Lower leg skin (tissue), 4 donors: ENCODE data around the gene USP48. TPM values are rescaled to one million over a fixed set of nuclear protein-coding genes. Genes with fewer than 3 reads are reported as not detected.

Source experiments
- DNase-seq, 2 donors: peaks; one replicate each; pipeline ENCODE4 v3.0.0-alpha.2; 2019; ENCODE audit warnings: low spot score in 2 of 2
- H3K4me3 ChIP-seq: fragments of 200-600 bp; sonication (generic); 2 replicates; pipeline ENCODE4 v1.5.1; 2017; ENCODE audit warnings: mild to moderate bottlenecking, low read depth; ENCODE audit not compliant: poor library complexity, severe bottlenecking
- POLR2A ChIP-seq, 2 donors: fragments of 450-650 bp; IDR thresholded peaks; one replicate each; pipeline ENCODE4 v1.6.1; 2016 to 2017; ENCODE audit warnings: antibody characterized with exemption in 2 of 2, mild to moderate bottlenecking in 1 of 2, moderate library complexity in 1 of 2
- WGBS, 2 donors: methylation state at CpG; one replicate each; pipeline ENCODE4 v1.1.5; 2018; 5-methylcytosine and 5-hydroxymethylcytosine counted together
- intact Hi-C: fragments of 100-400 bp; cut with DNase I; formaldehyde crosslinking; loops from one replicate; pipeline ENCODE4 v1.15.0; 2023; ENCODE audit warnings: low total_unique reads
- total RNA-seq, 4 donors: library from RNA; depleted of rRNA; stranded (reverse); fragments of >200 nt; gene quantifications; one replicate each; pipeline ENCODE4 v1.1.0, GENCODE V29; 2016
- TF ChIP-seq, protein P1 (sequence below), 3 donors: fragments of 450-650 bp; IDR thresholded peaks; one replicate each; pipeline ENCODE4 v1.5.1; 2016; ENCODE audit warnings: antibody characterized with exemption in 3 of 3, mild to moderate bottlenecking in 3 of 3, moderate library complexity in 2 of 3

The USP48 gene
- total RNA-seq, 4 donors from 2014 or later: 26.9 to 38.1 (median 31.5) TPM

DNA sequence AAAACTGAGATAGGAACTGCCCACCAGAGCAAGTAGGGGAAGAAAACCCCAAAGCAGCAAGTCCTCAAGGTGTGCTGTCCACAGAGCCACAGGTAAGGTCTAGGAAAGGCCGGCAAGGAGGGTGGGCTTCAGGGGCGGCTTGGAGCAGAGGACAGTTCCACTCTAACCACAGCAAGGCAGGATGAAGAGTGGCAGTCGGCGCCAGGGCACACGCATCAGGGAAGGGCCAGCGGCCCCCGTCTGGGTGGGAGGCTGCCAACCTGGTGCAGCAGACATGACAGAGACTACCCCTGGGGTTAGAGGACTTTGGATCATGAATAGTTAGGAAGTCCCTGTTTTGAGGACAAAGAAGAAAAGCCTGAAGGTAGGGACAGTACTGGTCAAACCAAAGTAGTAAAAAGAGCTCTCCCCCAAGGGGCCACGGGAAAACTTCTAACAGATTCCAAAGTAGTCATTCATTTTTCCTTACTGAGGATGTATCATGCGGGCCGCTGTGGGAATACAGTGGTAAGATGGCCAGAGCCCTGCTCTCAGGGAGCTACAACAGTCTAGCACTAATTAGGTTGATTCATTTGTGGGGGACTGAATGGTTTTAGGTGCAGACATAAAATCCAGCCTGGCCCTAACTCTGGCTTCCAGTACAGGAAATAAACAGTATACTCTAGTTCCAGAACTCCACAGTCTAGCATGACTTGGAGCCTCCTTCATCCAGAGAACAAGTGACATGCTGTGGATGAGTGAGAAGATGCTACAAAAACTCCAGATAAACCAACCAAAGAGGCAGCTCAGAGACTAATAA, 110.3 kb downstream of the USP48 start:
- WGBS, 2 donors: 68 to 71% methylated on average over 10 of the region's 10 CpGs
- DNase-seq: peak in 1 of 2 donors; percentile 66
- intact Hi-C loops: no loop called here
- H3K4me3 ChIP-seq: no peak overlapping the region
- TF ChIP-seq, protein P1, sequence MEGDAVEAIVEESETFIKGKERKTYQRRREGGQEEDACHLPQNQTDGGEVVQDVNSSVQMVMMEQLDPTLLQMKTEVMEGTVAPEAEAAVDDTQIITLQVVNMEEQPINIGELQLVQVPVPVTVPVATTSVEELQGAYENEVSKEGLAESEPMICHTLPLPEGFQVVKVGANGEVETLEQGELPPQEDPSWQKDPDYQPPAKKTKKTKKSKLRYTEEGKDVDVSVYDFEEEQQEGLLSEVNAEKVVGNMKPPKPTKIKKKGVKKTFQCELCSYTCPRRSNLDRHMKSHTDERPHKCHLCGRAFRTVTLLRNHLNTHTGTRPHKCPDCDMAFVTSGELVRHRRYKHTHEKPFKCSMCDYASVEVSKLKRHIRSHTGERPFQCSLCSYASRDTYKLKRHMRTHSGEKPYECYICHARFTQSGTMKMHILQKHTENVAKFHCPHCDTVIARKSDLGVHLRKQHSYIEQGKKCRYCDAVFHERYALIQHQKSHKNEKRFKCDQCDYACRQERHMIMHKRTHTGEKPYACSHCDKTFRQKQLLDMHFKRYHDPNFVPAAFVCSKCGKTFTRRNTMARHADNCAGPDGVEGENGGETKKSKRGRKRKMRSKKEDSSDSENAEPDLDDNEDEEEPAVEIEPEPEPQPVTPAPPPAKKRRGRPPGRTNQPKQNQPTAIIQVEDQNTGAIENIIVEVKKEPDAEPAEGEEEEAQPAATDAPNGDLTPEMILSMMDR (IDR thresholded peaks at IDR 0.05): no peak
- TF ChIP-seq POLR2A (IDR thresholded peaks at IDR 0.05): no peak

DNA sequence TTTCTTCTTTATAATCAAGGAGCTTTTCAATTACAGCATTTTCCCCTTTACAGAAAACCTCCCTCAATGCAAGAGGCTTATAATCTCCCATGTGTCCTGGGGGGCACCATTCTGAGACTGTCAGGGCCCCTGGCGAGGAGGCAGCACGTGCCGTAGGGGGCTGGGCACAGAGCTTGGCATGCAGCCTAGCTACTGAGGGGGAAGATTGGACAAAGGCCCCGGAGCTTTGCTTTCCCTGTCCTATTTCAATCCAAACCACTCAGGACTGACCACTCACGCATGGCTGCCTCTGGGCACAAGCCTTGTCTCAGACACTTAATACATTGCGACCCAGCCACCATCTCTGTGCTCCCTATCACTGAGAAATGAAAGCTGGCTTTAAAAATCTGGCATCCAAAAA, 111.0 kb downstream of the USP48 start:
- intact Hi-C loops: no loop called here
- H3K4me3 ChIP-seq: no peak overlapping the region
- WGBS, 2 donors: 41 to 52% methylated on average over 5 to 6 of the region's 6 CpGs
- no peak for TF ChIP-seq POLR2A (IDR thresholded peaks at IDR 0.05)
- TF ChIP-seq, protein P1 (IDR thresholded peaks at IDR 0.05): no peak
- peak in 1 of 2 donors; percentile 84 for DNase-seq

DNA sequence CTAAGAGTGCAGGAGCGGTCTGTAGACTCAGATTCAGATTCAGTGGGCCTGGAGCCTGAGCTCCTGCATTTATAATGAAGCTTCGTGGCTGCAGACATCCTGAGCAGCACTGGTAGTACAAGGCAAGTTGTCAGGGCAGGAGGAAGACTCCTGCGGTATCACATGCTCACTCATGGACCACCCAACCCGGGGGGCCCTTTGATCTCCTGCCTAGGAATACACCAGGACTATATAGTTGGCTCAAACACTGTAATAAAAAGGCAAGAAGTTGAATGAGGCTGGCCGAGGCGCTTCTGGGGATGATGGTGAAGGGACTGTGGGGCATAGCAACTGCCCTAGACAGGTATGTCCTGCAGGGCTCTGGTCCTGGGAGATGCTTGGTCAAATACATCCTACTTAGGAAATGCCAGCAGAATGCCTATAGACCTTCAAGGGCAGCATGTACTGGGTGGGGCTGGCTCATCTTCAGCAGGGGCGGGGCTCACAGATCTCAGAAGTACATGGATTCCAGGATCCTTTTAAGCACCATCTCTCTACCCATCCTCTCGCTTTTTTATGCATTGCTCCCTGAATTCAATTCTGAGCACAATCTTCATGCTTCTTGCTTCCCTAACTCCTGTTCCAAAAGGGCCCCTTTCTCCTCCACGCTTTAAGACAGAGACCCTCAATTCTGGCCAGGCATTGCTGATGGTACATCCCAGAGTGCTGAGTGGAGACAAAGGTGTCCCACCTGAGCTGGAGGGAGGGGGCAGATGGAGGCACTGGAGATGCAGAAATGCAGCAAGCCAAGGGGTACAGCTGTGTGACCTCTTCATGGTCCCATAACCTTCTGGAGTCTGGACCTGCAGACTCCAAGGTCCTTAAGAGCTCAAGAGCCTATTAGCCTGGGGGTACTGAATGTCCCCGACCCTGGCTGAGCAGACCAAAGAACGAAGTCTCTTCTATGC, 111.7 kb downstream of the USP48 start:
- DNase-seq: peak in 1 of 2 donors; percentile 68
- WGBS, 2 donors: 53 to 54% methylated on average over 11 of the region's 11 CpGs
- TF ChIP-seq, protein P1 (IDR thresholded peaks at IDR 0.05): no peak
- TF ChIP-seq POLR2A (IDR thresholded peaks at IDR 0.05): no peak
- intact Hi-C loops: no loop called here
- H3K4me3 ChIP-seq: no peak overlapping the region

DNA sequence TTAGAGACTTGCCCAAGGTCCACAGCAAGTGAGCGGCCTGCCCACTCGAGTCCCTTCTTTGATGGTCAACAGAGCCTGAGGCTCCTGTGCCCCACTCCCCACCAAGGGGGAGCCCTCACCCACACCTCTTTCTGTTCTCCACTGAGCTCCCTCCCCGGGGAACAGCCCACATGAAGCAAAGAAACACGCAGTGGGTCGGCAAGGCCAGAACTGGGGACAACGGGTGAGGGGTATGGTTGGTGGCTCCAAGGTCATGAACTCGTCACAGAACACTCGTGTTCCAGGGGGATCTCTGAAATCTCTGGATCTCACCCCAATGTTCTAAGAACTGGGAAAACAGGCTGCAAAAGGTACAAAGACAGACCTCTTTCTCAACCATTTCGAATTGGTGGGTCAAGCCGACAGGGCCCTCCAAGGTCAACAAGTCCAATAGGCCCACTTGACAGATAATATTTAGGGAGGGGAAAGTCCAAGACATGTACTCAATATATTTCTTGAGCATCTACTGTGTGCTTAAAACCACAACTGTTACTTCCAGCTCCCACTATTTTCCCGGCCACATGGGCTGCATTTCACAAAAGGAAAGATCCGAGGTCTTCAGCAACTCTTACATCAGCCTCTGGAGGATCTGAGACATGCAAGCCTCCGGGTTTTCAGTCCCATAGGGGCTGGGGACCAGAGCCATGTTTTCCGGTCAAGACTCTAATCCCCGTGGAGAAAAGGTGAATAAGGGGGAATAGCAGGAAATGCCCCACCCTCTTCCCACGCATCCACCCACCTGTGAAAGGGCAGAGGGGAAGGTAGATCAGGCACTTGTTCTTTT, 112.7 kb downstream of the USP48 start:
- TF ChIP-seq, protein P1 (IDR thresholded peaks at IDR 0.05): no peak
- TF ChIP-seq POLR2A (IDR thresholded peaks at IDR 0.05): no peak
- 56 to 58% methylated on average over 16 of the region's 16 CpGs for WGBS, 2 donors
- peak in 1 of 2 donors; percentile 85 for DNase-seq
- intact Hi-C loops: no loop called here
- H3K4me3 ChIP-seq: no peak overlapping the region
